Fibroblast of pulmonary artery (primary cell): Measurements from ENCODE around the gene FOSL1.

Experiments
- DNase-seq: peaks from one replicate; pipeline ENCODE4 v3.0.0-alpha.2; 2010; ENCODE audit warnings: low read depth
- H3K4me3 ChIP-seq: replicated peaks from 2 replicates; pipeline ENCODE4 v1.5.1; 2011; ENCODE audit warnings: low read depth, mild to moderate bottlenecking, control low read depth, low read length, moderate library complexity
- TF ChIP-seq, protein P1 (sequence below): IDR thresholded peaks from 2 replicates; pipeline ENCODE4 v1.5.1; 2011; ENCODE audit warnings: mild to moderate bottlenecking, control low read depth, low read length, inconsistent platforms; ENCODE audit errors: missing control alignments

FOSL1 gene

GRCh38 chr11:65879617-65880016 is 20.6 kb downstream of the FOSL1 start, which contains the start of gene CTSW:
Gene CTSW, plus strand, starts transcription at chr11:65879837. Its CDS starts 18 bp downstream, at chr11:65879855.
- TF ChIP-seq, protein P1, sequence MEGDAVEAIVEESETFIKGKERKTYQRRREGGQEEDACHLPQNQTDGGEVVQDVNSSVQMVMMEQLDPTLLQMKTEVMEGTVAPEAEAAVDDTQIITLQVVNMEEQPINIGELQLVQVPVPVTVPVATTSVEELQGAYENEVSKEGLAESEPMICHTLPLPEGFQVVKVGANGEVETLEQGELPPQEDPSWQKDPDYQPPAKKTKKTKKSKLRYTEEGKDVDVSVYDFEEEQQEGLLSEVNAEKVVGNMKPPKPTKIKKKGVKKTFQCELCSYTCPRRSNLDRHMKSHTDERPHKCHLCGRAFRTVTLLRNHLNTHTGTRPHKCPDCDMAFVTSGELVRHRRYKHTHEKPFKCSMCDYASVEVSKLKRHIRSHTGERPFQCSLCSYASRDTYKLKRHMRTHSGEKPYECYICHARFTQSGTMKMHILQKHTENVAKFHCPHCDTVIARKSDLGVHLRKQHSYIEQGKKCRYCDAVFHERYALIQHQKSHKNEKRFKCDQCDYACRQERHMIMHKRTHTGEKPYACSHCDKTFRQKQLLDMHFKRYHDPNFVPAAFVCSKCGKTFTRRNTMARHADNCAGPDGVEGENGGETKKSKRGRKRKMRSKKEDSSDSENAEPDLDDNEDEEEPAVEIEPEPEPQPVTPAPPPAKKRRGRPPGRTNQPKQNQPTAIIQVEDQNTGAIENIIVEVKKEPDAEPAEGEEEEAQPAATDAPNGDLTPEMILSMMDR, result no peak
- H3K4me3 ChIP-seq, result no peak within 1 kb of the TSS
- no peak for DNase-seq

DNA sequence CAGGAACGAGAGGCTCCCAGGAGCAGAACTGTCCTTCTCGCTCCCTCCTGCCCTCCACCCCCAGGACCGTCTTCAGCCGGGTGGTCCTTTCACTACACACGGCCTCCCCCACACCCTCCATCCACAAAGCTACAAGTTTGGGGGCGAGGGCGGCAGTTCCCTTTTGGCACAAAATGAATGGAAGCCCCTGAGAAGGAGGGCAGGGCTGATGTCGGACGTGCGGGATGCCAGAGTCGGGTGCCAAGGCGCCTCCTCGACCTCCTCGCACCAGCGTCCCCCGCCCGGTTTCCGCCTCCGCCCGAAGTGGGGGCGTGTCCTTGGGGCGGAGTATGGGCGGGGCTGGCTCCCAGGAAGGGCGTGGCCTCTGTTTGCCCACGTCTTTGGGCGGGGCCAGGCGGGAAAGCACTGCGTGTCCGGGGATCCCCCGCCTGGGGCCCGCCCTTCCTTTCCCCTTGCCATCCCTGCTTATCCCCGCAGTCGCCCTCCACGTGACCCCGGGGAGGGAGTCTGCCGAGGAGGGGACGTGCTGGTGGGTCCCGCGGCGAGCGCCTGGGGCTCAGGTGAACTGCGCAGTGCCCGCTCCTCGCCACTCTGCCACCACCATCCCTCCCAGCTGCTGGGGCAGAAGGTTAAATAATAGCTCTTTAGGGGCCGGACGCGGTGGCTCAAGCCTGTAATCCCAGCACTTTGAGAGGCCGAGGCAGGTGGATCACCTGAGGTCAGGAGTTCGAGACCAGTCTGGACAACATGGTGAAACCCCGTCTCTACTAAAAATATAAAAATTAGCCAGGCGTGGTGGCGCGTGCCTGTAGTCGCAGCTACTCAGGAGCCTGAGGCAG is 26.7 kb downstream of the FOSL1 start:
- H3K4me3 ChIP-seq, result peak overlapping the region; percentile 67
- DNase-seq, result peak; percentile 91
- TF ChIP-seq, protein P1, result no peak

DNA sequence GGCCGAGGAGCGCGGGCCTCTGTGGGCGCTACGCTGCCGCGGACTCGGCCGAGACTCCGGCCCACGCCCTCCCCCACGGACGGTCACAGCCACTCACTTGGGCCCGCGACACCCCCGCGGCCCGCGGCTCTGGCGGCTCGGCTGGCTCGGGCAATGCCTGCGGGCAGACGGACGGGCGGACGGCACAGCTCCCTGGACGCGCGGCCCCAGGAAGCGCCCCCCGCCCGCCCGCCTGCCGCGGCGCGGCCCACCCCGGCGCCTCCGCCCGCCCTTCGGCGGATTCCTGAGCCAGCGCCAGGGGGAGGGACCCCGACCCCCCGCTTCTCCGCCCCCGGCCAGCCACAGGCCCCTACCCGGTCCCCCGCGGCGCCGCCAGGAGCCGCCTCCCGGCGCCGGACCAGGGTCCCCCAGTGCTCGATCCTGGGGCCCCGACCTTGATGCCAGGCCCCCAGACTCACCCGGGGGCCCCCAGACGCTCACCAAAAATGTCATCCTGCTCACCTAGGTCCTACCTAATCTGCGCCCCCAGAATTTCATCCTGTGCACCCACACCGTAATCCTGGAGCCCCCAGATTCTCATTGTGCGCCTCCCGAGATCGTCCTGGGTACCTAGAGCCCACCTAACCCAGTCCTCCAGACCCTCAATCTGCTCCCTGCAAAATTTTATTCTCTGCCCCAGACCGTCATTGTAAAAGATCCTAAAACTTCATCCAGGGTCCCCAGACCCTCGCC is 27.4 kb downstream of the FOSL1 start, which contains the start of gene EFEMP2:
EFEMP2 (minus strand) TSS at position 215 of the 732 bp plus-strand sequence. CDS start 446 bp downstream, outside the sequence.
- no peak for DNase-seq
- H3K4me3 ChIP-seq, result peak within 1 kb of the TSS; percentile 67
- TF ChIP-seq, protein P1, result no peak

DNA sequence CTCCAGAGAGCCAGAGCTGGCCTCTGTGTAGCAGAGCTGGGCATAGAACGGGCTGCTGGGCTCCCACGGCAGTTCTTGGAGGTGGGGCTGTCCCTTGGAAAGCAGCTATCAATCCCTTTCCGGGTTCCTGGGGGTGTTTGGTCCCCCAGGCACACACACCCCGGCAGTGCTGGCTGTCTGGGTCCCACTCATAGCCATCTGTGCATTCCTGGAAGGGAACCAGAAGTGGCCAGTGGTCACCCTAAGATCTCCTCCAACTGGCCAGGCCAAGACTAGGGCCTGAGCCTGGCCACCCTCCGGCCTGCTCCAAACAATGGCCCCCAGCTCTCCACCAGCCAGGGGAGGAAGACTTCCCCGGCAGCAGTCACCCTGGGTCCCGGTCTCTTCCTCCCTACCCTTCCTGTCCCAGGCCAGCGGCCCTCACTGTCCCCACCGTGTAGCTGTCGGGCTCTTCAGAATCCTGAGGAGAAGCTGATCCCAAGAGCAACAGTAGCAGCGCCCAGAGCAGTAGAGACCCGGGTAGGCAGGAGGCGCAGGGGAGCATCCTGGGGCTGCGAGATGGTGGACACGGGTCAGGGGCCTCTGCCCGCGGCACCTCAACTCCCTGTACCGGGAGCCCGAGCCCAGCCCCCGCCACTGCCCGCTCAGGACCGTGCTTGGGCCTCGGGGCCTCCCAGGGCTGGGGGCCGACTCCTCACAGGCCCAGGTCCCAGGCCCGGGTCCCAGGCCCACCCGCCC is 28.2 kb downstream of the FOSL1 start:
- TF ChIP-seq, protein P1, result peak; percentile 27
- no peak for DNase-seq
- H3K4me3 ChIP-seq, result peak overlapping the region; percentile 67

DNA sequence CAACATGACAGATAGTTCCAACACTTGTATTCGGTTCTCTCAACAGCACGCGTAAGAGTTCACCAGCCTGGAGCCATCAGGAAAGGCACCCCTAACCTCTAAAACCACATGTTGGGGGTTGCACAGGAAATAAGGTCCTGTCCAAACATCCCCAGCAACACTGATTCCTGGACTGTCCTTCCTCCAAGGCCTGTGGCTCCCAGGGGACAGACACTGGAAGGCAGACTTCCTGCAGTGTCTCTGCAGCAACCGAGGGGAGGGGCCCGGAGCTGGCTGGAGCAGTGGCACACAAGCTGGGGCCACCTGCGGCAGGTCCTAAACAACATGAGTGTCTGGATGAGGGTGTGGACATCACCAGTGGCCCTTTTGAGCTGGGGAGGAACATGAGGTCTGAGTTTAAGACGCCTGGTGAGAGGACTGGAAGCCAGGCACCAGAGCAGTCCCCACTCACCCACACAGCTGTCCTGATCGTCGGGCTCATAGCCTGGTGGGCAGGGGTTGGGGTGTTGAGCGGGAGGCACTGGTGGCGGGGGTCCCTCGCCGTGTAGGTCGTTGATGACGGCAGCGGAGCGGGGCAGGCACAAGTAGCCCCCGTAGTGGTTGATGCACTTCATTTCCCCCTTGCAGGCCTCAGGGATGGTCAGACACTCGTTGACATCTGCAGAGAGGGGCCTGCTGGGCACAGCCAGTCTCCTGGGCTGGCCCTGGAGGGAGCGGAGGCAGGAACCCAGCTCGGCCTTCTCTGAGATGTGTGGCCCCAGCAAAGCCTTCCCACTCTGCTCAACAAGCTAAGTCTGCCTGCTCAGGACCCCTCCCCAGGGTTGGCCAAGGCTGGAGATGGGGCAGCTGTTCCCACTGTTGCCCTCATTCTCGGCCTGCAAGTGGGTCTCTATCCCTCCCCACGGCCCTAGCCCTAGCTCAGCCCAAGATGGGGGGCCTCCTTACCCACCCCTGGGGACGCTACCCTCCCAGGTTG is 29.2 kb downstream of the FOSL1 start:
- TF ChIP-seq, protein P1, result no peak
- H3K4me3 ChIP-seq, result peak overlapping the region; percentile 67
- no peak for DNase-seq

- no peak overlapping the region for H3K4me3 ChIP-seq
- TF ChIP-seq, protein P1, result no peak
- no peak for DNase-seq
These were observed 29.9 kb downstream of the FOSL1 start for GRCh38 chr11:65870307-65870658.
